ENCODE data around the gene EEFSEC. TPM values are rescaled to one million over a fixed set of nuclear protein-coding genes. Genes with fewer than 3 reads are reported as not detected.

EEFSEC gene
- total RNA-seq, 1 donor = 5.1 TPM

GRCh38 chr3:128426128-128426921 is 273.0 kb downstream of the EEFSEC start:
- peak overlapping the region; percentile 57 for H3K4me2 ChIP-seq (ENCODE audit: insufficient read depth, low read length)
- DNase-seq (ENCODE audit: insufficient read length, low spot score, missing footprints) = peak; percentile 99
- H3K4me1 ChIP-seq (ENCODE audit: insufficient read depth, low read length) = no peaks in the 10 kb centered on the region
- peak; percentile 59 for TF ChIP-seq CTCF (IDR thresholded peaks at IDR 0.05; ENCODE audit: extremely low read depth, low read depth, low read length)
- peaks cover 13% of the 10 kb centered on the region for H3K27me3 ChIP-seq (ENCODE audit: insufficient read depth, low read length)
- no peaks in the 10 kb centered on the region for H3K36me3 ChIP-seq (ENCODE audit: insufficient read depth, low read length)
- no peak overlapping the region for H2AFZ ChIP-seq (ENCODE audit: low read length)
- no peaks in the 10 kb centered on the region for H3K9me3 ChIP-seq (ENCODE audit: low read depth, low read length)
- no peak overlapping the region for H3K27ac ChIP-seq (ENCODE audit: low read depth, low read length)
- H4K20me1 ChIP-seq (ENCODE audit: insufficient read depth, low read length) = no peaks in the 10 kb centered on the region
- H3K4me3 ChIP-seq (ENCODE audit: insufficient read depth, low read length) = peak overlapping the region; percentile 41
- H3K79me2 ChIP-seq (ENCODE audit: insufficient read depth, low read length) = no peaks in the 10 kb centered on the region

- Histone ChIP-seq H3K27ac (ENCODE audit: low read depth, low read length) (no peak overlapping the region), H3K4me3 (ENCODE audit: insufficient read depth, low read length) (no peak overlapping the region), H3K4me1 (ENCODE audit: insufficient read depth, low read length) (no peaks in the 10 kb centered on the region), H4K20me1 (ENCODE audit: insufficient read depth, low read length) (no peaks in the 10 kb centered on the region), H3K79me2 (ENCODE audit: insufficient read depth, low read length) (no peaks in the 10 kb centered on the region), H2AFZ (ENCODE audit: low read length) (no peak overlapping the region), H3K9me3 (ENCODE audit: low read depth, low read length) (no peaks in the 10 kb centered on the region), H3K27me3 (ENCODE audit: insufficient read depth, low read length) (peaks cover 22% of the 10 kb centered on the region), H3K36me3 (ENCODE audit: insufficient read depth, low read length) (no peaks in the 10 kb centered on the region), H3K4me2 (ENCODE audit: insufficient read depth, low read length) (no peak overlapping the region)
- DNase-seq (ENCODE audit: insufficient read length, low spot score, missing footprints) = peak; percentile 78
- no peak for TF ChIP-seq CTCF (IDR thresholded peaks at IDR 0.05; ENCODE audit: extremely low read depth, low read depth, low read length)
These were observed 274.0 kb downstream of the EEFSEC start for GRCh38 chr3:128427175-128427857.

GRCh38 chr3:128427872-128428822 is 274.9 kb downstream of the EEFSEC start:
- no peak overlapping the region for H3K27ac ChIP-seq (ENCODE audit: low read depth, low read length)
- no peak overlapping the region for H3K4me3 ChIP-seq (ENCODE audit: insufficient read depth, low read length)
- no peak for TF ChIP-seq CTCF (IDR thresholded peaks at IDR 0.05; ENCODE audit: extremely low read depth, low read depth, low read length)
- H3K4me1 ChIP-seq (ENCODE audit: insufficient read depth, low read length) = no peaks in the 10 kb centered on the region
- no peaks in the 10 kb centered on the region for H3K9me3 ChIP-seq (ENCODE audit: low read depth, low read length)
- no peak overlapping the region for H3K4me2 ChIP-seq (ENCODE audit: insufficient read depth, low read length)
- no peaks in the 10 kb centered on the region for H4K20me1 ChIP-seq (ENCODE audit: insufficient read depth, low read length)
- peaks cover 30% of the 10 kb centered on the region for H3K27me3 ChIP-seq (ENCODE audit: insufficient read depth, low read length)
- no peak overlapping the region for H2AFZ ChIP-seq (ENCODE audit: low read length)
- no peaks in the 10 kb centered on the region for H3K79me2 ChIP-seq (ENCODE audit: insufficient read depth, low read length)
- DNase-seq (ENCODE audit: insufficient read length, low spot score, missing footprints) = peak; percentile 92
- no peaks in the 10 kb centered on the region for H3K36me3 ChIP-seq (ENCODE audit: insufficient read depth, low read length)
